Activated naive CD4-positive, alpha-beta T cell treated with anti-CD3 and anti-CD28 coated beads, Interleukin-2, amount 10 ng/mL, durations not matched to agents 5 hours and 36 hours (primary cell): Measurements from ENCODE around the gene ESYT2. TPM values are rescaled to one million over a fixed set of nuclear protein-coding genes. Genes with fewer than 3 reads are reported as not detected.

Experiments used
- total RNA-seq, 2 experiments: library from RNA; stranded (reverse); gene quantifications; one replicate each; pipeline ENCODE4 v1.2.3, GENCODE V29; 2021

ESYT2 gene
- total RNA-seq, result 100 to 1,000 TPM; 118 to 121 TPM

DNA sequence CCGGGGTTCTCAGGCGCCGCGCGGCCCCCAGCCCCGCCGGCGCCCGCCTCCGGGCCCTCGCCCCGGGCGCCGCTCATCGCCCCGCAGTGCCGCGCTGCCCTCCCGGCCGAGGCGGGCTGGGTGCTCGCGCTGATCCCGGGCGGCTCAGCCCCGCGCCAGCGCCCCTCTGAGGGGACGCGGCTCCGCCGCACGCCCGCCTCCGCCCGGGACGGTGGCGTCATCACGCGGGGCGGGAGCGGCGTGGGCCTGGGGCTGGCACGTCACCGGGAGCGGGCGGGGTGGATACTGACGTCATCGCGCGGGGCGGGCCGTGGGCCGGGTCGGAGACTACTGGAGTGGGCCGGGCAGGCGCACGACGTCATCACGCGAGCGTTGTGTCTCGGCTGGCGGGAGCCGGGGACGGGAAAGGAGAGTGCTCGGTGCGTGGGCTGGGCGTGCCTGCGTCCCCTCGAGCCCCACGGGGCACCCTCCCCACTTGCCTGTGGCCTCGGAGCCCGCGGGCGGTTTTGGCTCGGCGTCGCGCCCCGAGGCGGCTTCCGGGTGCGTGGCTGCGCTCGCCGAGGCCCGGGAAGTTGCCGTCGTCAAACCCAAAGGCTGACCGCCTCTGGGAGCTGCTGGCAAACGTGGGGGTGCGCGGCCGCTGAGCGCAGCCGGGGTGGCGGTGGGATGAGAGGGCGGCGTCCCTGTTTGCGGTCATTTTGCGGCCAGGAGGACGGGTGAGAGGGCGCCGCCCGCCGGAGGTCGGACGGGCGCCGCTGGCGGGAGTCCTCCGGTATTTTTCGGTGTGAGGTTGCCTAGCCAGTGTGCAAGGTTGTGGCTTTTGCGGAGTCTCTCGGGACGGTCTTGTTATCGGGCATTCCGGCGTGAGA lies at the start of gene ESYT2:
ESYT2 (minus strand) TSS at position 168 of the 869 bp plus-strand sequence; CDS start at position 77, 91 bp downstream.

DNA sequence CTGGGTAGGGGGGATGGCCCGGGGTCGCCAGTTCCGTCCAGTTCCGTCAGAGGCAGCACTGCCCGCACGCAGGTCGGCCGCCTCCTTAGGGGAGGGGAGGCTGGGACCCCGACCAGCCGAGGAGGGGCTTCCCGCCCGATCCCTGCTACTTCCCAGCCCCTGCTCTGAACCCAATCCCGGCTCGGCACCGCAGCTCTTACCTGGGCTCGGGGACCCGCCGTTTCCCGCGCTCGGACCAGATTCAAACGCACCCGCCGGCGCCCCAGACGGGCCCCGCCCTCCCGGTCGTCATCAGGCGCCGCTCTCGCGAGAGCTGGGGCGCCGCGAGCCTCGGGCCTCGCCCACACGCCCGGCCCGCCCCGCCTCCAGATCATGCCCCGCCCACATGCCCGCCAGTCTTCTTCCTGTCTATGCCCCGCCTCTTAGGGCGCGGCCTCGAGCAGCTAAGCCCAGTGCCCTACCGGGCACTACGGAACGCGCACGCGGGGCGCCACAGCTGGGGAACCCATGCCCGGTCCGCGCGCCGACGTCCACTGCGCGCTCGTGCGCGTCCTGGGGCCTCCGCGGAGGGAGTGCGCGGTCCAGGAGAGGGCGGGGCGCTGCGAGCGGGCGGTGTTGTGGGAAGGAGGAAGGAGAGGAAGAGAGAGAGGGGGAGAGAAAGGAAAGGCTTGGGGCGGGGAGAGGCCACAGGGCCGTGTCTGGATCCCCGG lies 124.6 kb downstream of the ESYT2 start, which contains the start of gene NCAPG2:
NCAPG2 (minus strand) TSS at position 281 of the 710 bp plus-strand sequence. CDS start 2,905 bp downstream, outside the sequence.

Other genes starting within 250 kb of the ESYT2 start
- gene PTPRN2, start 241.7 kb downstream of the ESYT2 start, total RNA-seq, result 1 to 10 TPM; 2.3 TPM
- gene NCAPG2, start 124.7 kb downstream of the ESYT2 start, total RNA-seq, result 100 to 1,000 TPM; 113 to 116 TPM
- gene DYNC2I1, start 27.0 kb upstream of the ESYT2 start, total RNA-seq, result 10 to 100 TPM; 20.2 to 22.8 TPM